GM12875 (cell line): ENCODE data around the gene LRRC47.
A peak's percentile ranks its signal among the peaks of the same experiment; 100 is the strongest.

Source experiments
- H3K4me3 ChIP-seq: one replicate; pipeline ENCODE4 v1.5.1; 2011; ENCODE audit warnings: low read depth, low read length, control low read depth
- TF ChIP-seq, protein P1 (sequence below): IDR thresholded peaks from 2 replicates; pipeline ENCODE4 v1.5.1; 2011; ENCODE audit warnings: low read depth, mild to moderate bottlenecking, control low read depth, inconsistent platforms, low read length, moderate library complexity, borderline replicate concordance; ENCODE audit not compliant: insufficient read depth

The LRRC47 gene

GRCh38 chr1:3789421-3790300 lies 6.6 kb downstream of the LRRC47 start:
- no peak overlapping the region for H3K4me3 ChIP-seq
- TF ChIP-seq, protein P1, sequence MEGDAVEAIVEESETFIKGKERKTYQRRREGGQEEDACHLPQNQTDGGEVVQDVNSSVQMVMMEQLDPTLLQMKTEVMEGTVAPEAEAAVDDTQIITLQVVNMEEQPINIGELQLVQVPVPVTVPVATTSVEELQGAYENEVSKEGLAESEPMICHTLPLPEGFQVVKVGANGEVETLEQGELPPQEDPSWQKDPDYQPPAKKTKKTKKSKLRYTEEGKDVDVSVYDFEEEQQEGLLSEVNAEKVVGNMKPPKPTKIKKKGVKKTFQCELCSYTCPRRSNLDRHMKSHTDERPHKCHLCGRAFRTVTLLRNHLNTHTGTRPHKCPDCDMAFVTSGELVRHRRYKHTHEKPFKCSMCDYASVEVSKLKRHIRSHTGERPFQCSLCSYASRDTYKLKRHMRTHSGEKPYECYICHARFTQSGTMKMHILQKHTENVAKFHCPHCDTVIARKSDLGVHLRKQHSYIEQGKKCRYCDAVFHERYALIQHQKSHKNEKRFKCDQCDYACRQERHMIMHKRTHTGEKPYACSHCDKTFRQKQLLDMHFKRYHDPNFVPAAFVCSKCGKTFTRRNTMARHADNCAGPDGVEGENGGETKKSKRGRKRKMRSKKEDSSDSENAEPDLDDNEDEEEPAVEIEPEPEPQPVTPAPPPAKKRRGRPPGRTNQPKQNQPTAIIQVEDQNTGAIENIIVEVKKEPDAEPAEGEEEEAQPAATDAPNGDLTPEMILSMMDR = no peak

DNA sequence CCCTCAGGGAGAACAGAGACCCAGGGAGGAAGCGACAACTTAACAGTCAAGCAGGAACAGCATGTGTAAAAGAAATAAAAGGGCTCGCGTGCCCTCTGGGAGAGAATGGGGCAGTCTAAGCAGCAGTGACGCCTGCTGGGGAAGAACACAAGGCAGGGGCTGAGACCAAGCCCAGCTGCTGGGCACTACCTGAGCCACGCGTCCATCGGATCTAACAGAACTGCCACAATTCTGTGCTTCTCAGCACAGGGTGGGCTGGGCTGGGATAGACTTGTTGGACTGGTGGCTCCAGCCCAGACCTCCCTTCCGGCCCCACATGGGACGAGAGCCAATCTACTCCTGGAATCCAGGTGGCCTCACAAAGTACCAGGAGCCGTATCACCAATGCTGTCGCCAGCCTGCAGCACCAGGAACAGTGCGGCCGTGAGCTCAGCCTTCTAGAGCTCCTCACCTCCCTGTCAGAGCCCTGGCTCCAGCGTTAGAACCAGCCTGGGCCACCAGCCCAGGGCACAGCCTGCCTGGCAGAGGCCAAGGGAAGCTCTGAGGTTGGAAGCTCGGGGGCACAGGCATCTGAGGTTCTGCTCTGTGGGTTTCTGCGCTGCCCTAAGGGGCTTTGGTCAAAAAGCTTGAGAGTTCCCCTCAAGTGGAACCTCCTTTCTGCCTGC lies 7.4 kb downstream of the LRRC47 start:
- H3K4me3 ChIP-seq = no peak overlapping the region
- TF ChIP-seq, protein P1 = no peak

GRCh38 chr1:3787745-3788605 lies 8.3 kb downstream of the LRRC47 start:
- H3K4me3 ChIP-seq = no peak overlapping the region
- TF ChIP-seq, protein P1 = no peak

GRCh38 chr1:3787349-3787715 lies 9.0 kb downstream of the LRRC47 start:
- no peak overlapping the region for H3K4me3 ChIP-seq
- TF ChIP-seq, protein P1 = no peak

- H3K4me3 ChIP-seq = no peak overlapping the region
- TF ChIP-seq, protein P1 = no peak
Observed at GRCh38 chr1:3786468-3787348, 9.6 kb downstream of the LRRC47 start.

DNA sequence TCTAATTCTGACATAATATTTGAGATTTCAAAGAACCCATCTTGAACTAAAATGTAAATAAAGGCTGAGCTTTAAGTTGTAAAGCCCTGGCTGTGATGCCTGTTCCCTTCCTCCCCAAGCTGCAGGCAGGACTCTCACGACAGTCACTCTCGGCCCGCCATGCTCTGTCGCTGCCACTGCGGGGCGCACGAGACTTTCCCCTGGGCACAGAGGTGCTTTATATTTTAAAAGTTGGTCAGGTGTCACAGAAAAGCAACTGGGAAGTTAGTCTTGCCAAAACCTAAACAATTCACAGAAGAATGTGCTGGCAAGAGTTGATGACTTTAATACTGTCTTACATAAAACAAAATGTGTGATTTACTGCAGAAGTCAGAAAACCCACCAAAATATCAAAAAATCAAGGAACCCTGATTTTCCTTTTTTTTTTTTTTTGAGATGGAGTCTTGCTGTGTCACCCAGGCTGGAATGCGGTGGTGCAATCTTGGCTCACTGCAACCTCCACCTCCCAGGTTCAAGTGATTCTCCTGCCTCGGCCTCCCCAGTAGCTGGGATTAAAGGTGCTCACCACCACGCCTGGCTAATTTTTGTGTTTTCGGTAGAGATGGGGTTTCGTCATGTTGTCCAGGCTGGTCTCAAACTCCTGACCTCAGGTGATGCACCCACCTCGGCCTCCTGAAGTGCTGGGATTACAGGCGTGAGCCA lies 10.7 kb downstream of the LRRC47 start:
- H3K4me3 ChIP-seq = no peak overlapping the region
- TF ChIP-seq, protein P1 = peak; percentile 24; the same call in 1 of the 2 replicates
